A673 (cell line): ENCODE data around the gene RFC2. TPM values are rescaled to one million over a fixed set of nuclear protein-coding genes. Genes with fewer than 3 reads are reported as not detected.

Source experiments
- BruUV-seq: library from RNA; stranded (reverse); fragments of 400-500 nt; replicated peaks from 2 replicates; lab custom pipeline; 2021; lab: Mats Ljungman, UMichigan
- CTCF ChIA-PET: fragments of 300-600 bp; sonication (Branson Sonifier 250); formaldehyde crosslinking; loops from one replicate; lab custom pipeline; 2022; ENCODE audit warnings: antibody characterized with exemption; lab: Charles Lee
- POLR2A ChIA-PET: fragments of 300-600 bp; sonication (Branson Sonifier 250); formaldehyde crosslinking; loops from one replicate; lab custom pipeline; 2022; ENCODE audit warnings: antibody characterized with exemption; ENCODE audit not compliant: low non-redundant PET; lab: Charles Lee
- DNase-seq: peaks from one replicate; pipeline ENCODE4 v3.0.0-alpha.2; 2015; ENCODE audit warnings: low spot score
- H3K27ac ChIP-seq: fragments of 200-600 bp; sonication (generic); 2 replicates; pipeline ENCODE4 v1.5.1; 2016; ENCODE audit warnings: mixed run types, low read depth, mild to moderate bottlenecking, mixed read lengths, antibody characterized with exemption, low read length; ENCODE audit not compliant: poor library complexity, severe bottlenecking
- H3K27me3 ChIP-seq: fragments of 200-600 bp; sonication (generic); replicated peaks from 2 replicates; pipeline ENCODE4 v1.6.1; 2017; ENCODE audit warnings: mixed run types, low read depth, mild to moderate bottlenecking, mixed read lengths, antibody characterized with exemption, low read length; ENCODE audit not compliant: insufficient read depth, poor library complexity
- H3K36me3 ChIP-seq: fragments of 200-600 bp; sonication (generic); 2 replicates; pipeline ENCODE4 v1.6.1; 2016; ENCODE audit warnings: mixed run types, mild to moderate bottlenecking, mixed read lengths, antibody characterized with exemption, low read length; ENCODE audit not compliant: insufficient read depth, poor library complexity, severe bottlenecking
- H3K4me1 ChIP-seq: fragments of 200-600 bp; sonication (generic); 2 replicates; pipeline ENCODE4 v1.6.1; 2017; ENCODE audit warnings: mixed run types, mild to moderate bottlenecking, mixed read lengths, antibody characterized with exemption, low read length; ENCODE audit not compliant: insufficient read depth, poor library complexity, severe bottlenecking
- H3K4me3 ChIP-seq: fragments of 200-600 bp; sonication (generic); 2 replicates; pipeline ENCODE4 v1.5.1; 2016; ENCODE audit warnings: low read depth, mixed run types, mild to moderate bottlenecking, mixed read lengths, low read length; ENCODE audit not compliant: poor library complexity, severe bottlenecking
- H3K9me3 ChIP-seq: fragments of 200-600 bp; sonication (generic); 2 replicates; pipeline ENCODE4 v1.6.1; 2016; ENCODE audit warnings: mixed run types, low read depth, mild to moderate bottlenecking, mixed read lengths, antibody characterized with exemption, low read length; ENCODE audit not compliant: poor library complexity, severe bottlenecking
- CTCF ChIP-seq: fragments of 300-800, 200-600 bp; sonication (generic); conservative IDR thresholded peaks from 2 replicates; pipeline ENCODE4 v1.5.1; 2017; ENCODE audit warnings: low read depth, mild to moderate bottlenecking, antibody characterized with exemption, low read length, moderate library complexity, mixed read lengths
- EZH2 ChIP-seq: fragments of 200-600 bp; sonication (generic); IDR thresholded peaks from 2 replicates; pipeline ENCODE4 v1.6.1; 2017; ENCODE audit warnings: borderline replicate concordance, low read depth, mild to moderate bottlenecking, mixed read lengths, antibody characterized with exemption, low read length; ENCODE audit not compliant: poor library complexity, severe bottlenecking
- intact Hi-C: fragments of 100-400 bp; cut with micrococcal nuclease; formaldehyde crosslinking; loops from one replicate; pipeline ENCODE4 v1.10.0; 2022; ENCODE audit not compliant: unreplicated experiment
- total RNA-seq: library from RNA; stranded (reverse); gene quantifications from 2 replicates; pipeline ENCODE4 v1.2.3, GENCODE V29; 2021

The RFC2 gene
- total RNA-seq, 1 experiment from 2014 or later, result 125 TPM

GRCh38 chr7:74221713-74222112 lies 32.5 kb downstream of the RFC2 start:
- Histone ChIP-seq H3K36me3 (no peaks in the 10 kb centered on the region), H3K4me3 (no peak overlapping the region), H3K27me3 (no peaks in the 10 kb centered on the region), H3K9me3 (no peaks in the 10 kb centered on the region), H3K4me1 (no peaks in the 10 kb centered on the region), H3K27ac (no peak overlapping the region)
- ChIA-PET POLR2A (no interaction called here), CTCF (no interaction called here)
- intact Hi-C loops, result no loop called here
- no peak for TF ChIP-seq EZH2
- no peak for DNase-seq
- no TSS peak for BruUV-seq

GRCh38 chr7:74220229-74220628 lies 34.0 kb downstream of the RFC2 start:
- Histone ChIP-seq H3K27me3 (no peaks in the 10 kb centered on the region), H3K36me3 (no peaks in the 10 kb centered on the region), H3K9me3 (no peaks in the 10 kb centered on the region), H3K4me3 (no peak overlapping the region), H3K4me1 (no peaks in the 10 kb centered on the region), H3K27ac (no peak overlapping the region)
- ChIA-PET CTCF (interaction anchor here (0.6 kb wide), 1 partner anchor 89 kb away, joined by 4 read pairs; no protein-coding TSS in a partner anchor), POLR2A (no interaction called here)
- BruUV-seq, result no TSS peak
- intact Hi-C loops, result no loop called here
- DNase-seq, result no peak
- TF ChIP-seq EZH2 (no peak), CTCF (no peak)

GRCh38 chr7:74219416-74219815 lies 34.8 kb downstream of the RFC2 start:
- no TSS peak for BruUV-seq
- intact Hi-C loops, result no loop called here
- ChIA-PET POLR2A (no interaction called here), CTCF (no interaction called here)
- Histone ChIP-seq H3K4me1 (no peaks in the 10 kb centered on the region), H3K27ac (no peak overlapping the region), H3K9me3 (no peaks in the 10 kb centered on the region), H3K4me3 (no peak overlapping the region), H3K36me3 (no peaks in the 10 kb centered on the region), H3K27me3 (no peaks in the 10 kb centered on the region)
- DNase-seq, result no peak
- TF ChIP-seq EZH2 (no peak), CTCF (no peak)

- DNase-seq, result no peak
- POLR2A ChIA-PET, result no interaction called here
- TF ChIP-seq EZH2, result no peak
- TF ChIP-seq CTCF, result no peak
- intact Hi-C loops, result no loop called here
- Histone ChIP-seq H3K4me3 (no peak overlapping the region), H3K27me3 (no peaks in the 10 kb centered on the region), H3K27ac (no peak overlapping the region), H3K4me1 (no peaks in the 10 kb centered on the region), H3K9me3 (no peaks in the 10 kb centered on the region), H3K36me3 (no peaks in the 10 kb centered on the region)
- CTCF ChIA-PET, result interaction anchor here (0.5 kb wide), 1 partner anchor 8 kb away, joined by 3 read pairs; the partner anchor contains the start of gene LAT2
- BruUV-seq, result no TSS peak
Measured at GRCh38 chr7:74218343-74218698, 35.9 kb downstream of the RFC2 start.
